Mucosa of descending colon (tissue), 3 donors: ENCODE measurements around the gene CEACAM21. TPM values are rescaled to one million over a fixed set of nuclear protein-coding genes. Genes with fewer than 3 reads are reported as not detected.

Source experiments
- ATAC-seq: fragments of 200-7000 bp; cut with Tn5 transposase; one replicate; pipeline ENCODE4 v1.9.1; 2020; ENCODE audit warnings: mild to moderate bottlenecking, moderate library complexity
- DNase-seq, 3 donors: peaks; one replicate each; pipeline ENCODE4 v3.0.0-alpha.2; 2020
- H3K36me3 ChIP-seq: fragments of 200-600 bp; one replicate; pipeline ENCODE4 v1.8.0; 2021; ENCODE audit warnings: low read depth, mild to moderate bottlenecking
- H3K4me1 ChIP-seq: fragments of 200-600 bp; one replicate; pipeline ENCODE4 v1.8.0; 2021; ENCODE audit warnings: low read depth, mild to moderate bottlenecking
- H3K4me3 ChIP-seq: fragments of 200-600 bp; one replicate; pipeline ENCODE4 v1.8.0; 2021; ENCODE audit warnings: mild to moderate bottlenecking
- H3K9me3 ChIP-seq: fragments of 200-600 bp; one replicate; pipeline ENCODE4 v1.8.0; 2021; ENCODE audit warnings: mild to moderate bottlenecking
- CTCF ChIP-seq: fragments of 200-600 bp; IDR thresholded peaks from one replicate; pipeline ENCODE4 v1.8.0; 2022; ENCODE audit warnings: antibody characterized with exemption, mild to moderate bottlenecking
- intact Hi-C, 2 donors: fragments of 100-400 bp; cut with DNase I in 1 of 2; cut with micrococcal nuclease in 1 of 2; formaldehyde crosslinking; loops; one replicate each; pipeline versions ENCODE4 v1.11.0 to v1.11.1; 2022; cut with DNase I, micrococcal nuclease
- total RNA-seq, 3 donors: library from RNA; stranded (reverse); fragmentation: NEBNext Ultra II Directional in 2 of 3; extraction: Animal tissue kit (Norgen Biotek cat#: 25700) in 2 of 3; gene quantifications; one replicate each; pipeline versions ENCODE4 v1.2.1 to v1.2.4, GENCODE V29; 2021 to 2023
- donor health status: DM: no; HTN: no; CAD: no; lungs with moderate emphysema.
- donor health status: DM: no; HTN: no; CAD: no.
- donor health status: DM: no; HTN: yes; CAD: no.

The CEACAM21 gene
- total RNA-seq, 3 donors from 2014 or later: 1.4 to 2.1 (median 1.9) TPM

- no peak for TF ChIP-seq CTCF
- no peak overlapping the region for H3K4me3 ChIP-seq
- H3K9me3 ChIP-seq: no peaks in the 10 kb centered on the region
- no peak for ATAC-seq
- intact Hi-C loops: no loop called here
- peak in 1 of 3 donors; percentile 38 for DNase-seq
- no peaks in the 10 kb centered on the region for H3K36me3 ChIP-seq
- H3K4me1 ChIP-seq: no peaks in the 10 kb centered on the region
These were observed 38.2 kb upstream of the CEACAM21 start for GRCh38 chr19:41537789-41538188.

DNA sequence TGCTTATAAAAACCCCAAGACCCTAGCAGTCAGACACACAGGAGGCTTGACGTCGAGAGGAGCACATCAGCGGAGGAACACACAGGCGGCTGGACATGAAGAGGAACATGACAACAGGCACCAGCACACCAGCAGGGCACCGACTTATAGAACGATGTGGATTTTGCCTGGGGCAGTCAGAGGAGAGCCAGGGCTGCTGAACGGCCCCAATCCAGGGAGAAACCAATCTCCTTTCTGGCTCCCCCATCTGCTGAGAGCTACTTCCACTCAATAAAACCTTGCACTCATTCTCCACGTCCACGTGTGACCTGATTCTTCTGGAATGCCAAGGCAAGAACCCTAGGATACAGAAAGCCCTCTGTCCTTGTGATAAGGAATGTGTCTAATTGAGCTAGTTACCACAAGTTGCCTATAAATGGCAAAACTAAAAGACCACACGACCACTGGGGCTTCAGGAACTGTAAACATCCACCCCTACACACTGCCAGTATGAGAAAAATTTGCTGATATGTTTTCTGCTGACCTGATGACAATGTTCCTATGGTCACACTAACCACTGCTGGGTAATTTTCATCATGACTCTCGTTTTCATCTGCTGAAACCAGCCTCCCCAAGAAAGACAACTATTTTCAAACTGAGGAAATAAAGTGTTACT lies 35.8 kb upstream of the CEACAM21 start:
- TF ChIP-seq CTCF: no peak
- no peaks in the 10 kb centered on the region for H3K36me3 ChIP-seq
- ATAC-seq: no peak
- intact Hi-C loops: no loop called here
- DNase-seq: no peak
- no peaks in the 10 kb centered on the region for H3K4me1 ChIP-seq
- no peaks in the 10 kb centered on the region for H3K9me3 ChIP-seq
- no peak overlapping the region for H3K4me3 ChIP-seq

DNA sequence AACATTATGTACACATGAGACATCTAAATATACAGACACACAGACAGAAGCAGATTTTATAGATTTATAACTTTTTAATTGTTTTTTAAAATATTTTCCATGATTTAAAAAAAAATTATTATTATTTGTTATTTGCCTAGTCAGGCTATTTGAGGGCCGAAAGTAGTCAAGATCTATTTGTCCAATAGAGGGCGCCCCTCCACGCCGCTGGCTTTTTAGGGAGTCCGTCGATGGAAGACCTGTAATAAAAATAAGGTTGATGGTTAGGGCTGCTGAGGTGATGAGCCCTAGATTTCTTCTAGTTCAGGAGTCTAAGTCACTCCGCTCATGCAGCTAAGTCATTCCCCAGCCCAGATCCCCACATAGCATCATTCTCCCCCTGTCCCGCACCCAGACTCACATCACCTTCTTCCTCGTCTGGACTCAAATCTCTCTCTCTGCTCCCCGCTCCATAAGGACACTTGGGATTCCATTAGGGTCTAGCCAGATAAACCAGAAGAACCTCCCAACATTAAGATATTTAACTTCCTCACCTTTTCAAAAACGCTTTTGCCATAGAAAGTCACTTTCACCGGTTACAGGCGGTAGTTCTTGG lies 33.9 kb upstream of the CEACAM21 start:
- intact Hi-C loops: no loop called here
- no peaks in the 10 kb centered on the region for H3K36me3 ChIP-seq
- DNase-seq (peak; percentile 64 to 83 (median 68)), ATAC-seq (peak; percentile 59)
- no peaks in the 10 kb centered on the region for H3K9me3 ChIP-seq
- no peaks in the 10 kb centered on the region for H3K4me1 ChIP-seq
- TF ChIP-seq CTCF: peak; percentile 27
- no peak overlapping the region for H3K4me3 ChIP-seq

DNA sequence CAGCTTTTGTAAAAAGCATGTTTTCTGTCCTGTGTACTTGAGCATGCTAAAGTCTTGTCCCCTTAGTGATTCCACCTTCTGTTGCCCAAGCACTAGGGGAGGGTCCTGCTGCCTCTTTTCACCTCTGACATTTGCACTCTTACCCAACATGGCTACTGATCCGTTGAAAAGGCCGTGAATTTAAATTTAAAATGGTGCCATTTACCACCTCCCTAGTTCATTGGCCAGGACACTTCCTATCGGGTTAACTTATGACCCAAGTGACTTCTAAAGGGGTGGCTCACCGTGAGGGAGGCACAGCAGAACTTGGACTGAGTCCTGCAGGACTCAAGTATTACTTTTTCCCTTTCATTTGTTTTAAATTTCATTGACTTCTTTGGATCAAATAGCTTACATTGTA lies 33.3 kb upstream of the CEACAM21 start:
- no peak overlapping the region for H3K4me3 ChIP-seq
- H3K36me3 ChIP-seq: no peaks in the 10 kb centered on the region
- no peaks in the 10 kb centered on the region for H3K4me1 ChIP-seq
- TF ChIP-seq CTCF: no peak
- H3K9me3 ChIP-seq: no peaks in the 10 kb centered on the region
- intact Hi-C loops: no loop called here
- ATAC-seq (no peak), DNase-seq (no peak)

DNA sequence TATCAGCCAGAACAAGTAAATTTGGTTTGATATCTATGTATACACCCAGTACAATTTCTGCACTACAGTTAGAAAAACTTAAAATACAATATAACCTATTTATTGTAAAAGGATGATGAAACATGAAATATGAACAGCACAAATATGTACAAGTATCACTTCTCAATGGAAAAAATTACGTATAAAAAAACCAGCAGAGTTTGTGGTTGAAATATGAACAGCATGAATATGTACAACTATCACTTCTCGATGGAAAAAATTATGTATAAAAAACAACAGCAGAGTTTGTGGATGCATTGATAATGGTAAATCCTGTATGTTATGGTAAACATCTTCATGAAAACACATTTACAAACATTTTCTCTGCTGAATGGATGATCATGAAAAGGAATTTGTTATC lies 32.4 kb upstream of the CEACAM21 start:
- Histone ChIP-seq H3K4me1 (no peaks in the 10 kb centered on the region), H3K4me3 (no peak overlapping the region), H3K36me3 (no peaks in the 10 kb centered on the region), H3K9me3 (no peaks in the 10 kb centered on the region)
- TF ChIP-seq CTCF: no peak
- intact Hi-C loops: no loop called here
- DNase-seq (no peak), ATAC-seq (no peak)
